ENCODE results near the gene SLC25A21. TPM values are rescaled to one million over a fixed set of nuclear protein-coding genes. Genes with fewer than 3 reads are reported as not detected.

The SLC25A21 gene
- total and polyA plus RNA-seq, 2 of the 13 experiments (the other 11 are each of a cell fraction or from before 2014, with no cell fraction given) = 1.9 to 2.9 TPM

DNA sequence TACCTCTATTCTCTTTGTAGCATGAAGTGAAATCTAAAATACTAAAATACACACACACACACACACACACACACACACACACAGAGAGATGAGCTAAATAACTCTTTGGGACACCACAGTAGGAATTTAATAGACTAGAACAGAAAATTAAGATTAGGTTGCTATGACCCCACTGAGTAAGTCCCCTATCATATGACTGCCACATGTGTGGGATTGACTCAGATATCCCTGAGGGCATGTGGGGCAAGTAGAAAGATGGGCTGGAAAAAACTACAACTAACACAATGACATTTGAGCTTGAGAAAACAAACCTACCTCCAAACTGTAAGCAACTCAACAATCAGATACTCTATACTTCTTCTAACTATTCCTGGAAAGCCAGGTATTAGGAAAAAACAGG is 27.0 kb downstream of the SLC25A21 start:
- H3K27ac ChIP-seq (ENCODE audit: extremely low read length, insufficient read depth, low read length) = no peak overlapping the region
- no peaks in the 10 kb centered on the region for H3K9me3 ChIP-seq (ENCODE audit: low read length)
- no peaks in the 10 kb centered on the region for H4K20me1 ChIP-seq (ENCODE audit: insufficient read depth, low read length)
- no peak overlapping the region for H3K4me3 ChIP-seq (replicated peaks in 1 of 3; ENCODE audit: insufficient read depth in 1 of 3, low read depth in 2 of 3, low read length in 3 of 3)
- in situ Hi-C loops (cut with HindIII; ENCODE audit: extremely low pct_ligation_motif_present, low pct_unique_long_range_greater_than_20kb) = no loop called here
- H3K4me1 ChIP-seq (ENCODE audit: insufficient read depth, low read length) = no peaks in the 10 kb centered on the region
- H2AFZ ChIP-seq (ENCODE audit: low read length) = no peak overlapping the region
- no peaks in the 10 kb centered on the region for H3K36me3 ChIP-seq (replicated peaks in 1 of 2; ENCODE audit: control insufficient read depth in 1 of 2, insufficient read depth in 2 of 2, low read length in 2 of 2)
- ATAC-seq (no peak), FAIRE-seq (no peak), DNase-seq (ENCODE audit: low spot score) (no peak)
- TF ChIP-seq PHB2 (IDR thresholded peaks at IDR 0.05; ENCODE audit: partially characterized antibody) = no peak
- no peak for TF ChIP-seq DR1 (CRISPR knock-in tag; IDR thresholded peaks at IDR 0.05)
- TF ChIP-seq ZNF569 (CRISPR knock-in tag; IDR thresholded peaks at IDR 0.05; ENCODE audit: borderline replicate concordance) = no peak
- TF ChIP-seq AHDC1 (CRISPR knock-in tag; IDR thresholded peaks at IDR 0.05; ENCODE audit: borderline replicate concordance) = no peak
- TF ChIP-seq YY1 (IDR thresholded peaks at IDR 0.05; ENCODE audit: insufficient read depth, insufficient replicate concordance, low read depth, low read length) = no peak
- no peak for TF ChIP-seq HNRNPUL1 (IDR thresholded peaks at IDR 0.05; ENCODE audit: low read depth, low read length)
- no peak for TF ChIP-seq ZNF577 (CRISPR knock-in tag; IDR thresholded peaks at IDR 0.05; ENCODE audit: borderline replicate concordance, low read depth)
- no peak for TF ChIP-seq MTA3 (CRISPR knock-in tag; IDR thresholded peaks at IDR 0.05)
- no peak for TF ChIP-seq ELF1 (CRISPR knock-in tag; IDR thresholded peaks at IDR 0.05)
- no peak for TF ChIP-seq SRSF1 (optimal IDR thresholded peaks at IDR 0.05; ENCODE audit: low read depth, low read length)
- TF ChIP-seq GABPA (IDR thresholded peaks at IDR 0.05; ENCODE audit: low read depth, low read length) = no peak
- no peak for TF ChIP-seq GABPA (CRISPR knock-in tag; IDR thresholded peaks at IDR 0.05; ENCODE audit: low read depth)
- no peak for TF ChIP-seq TOPORS (CRISPR knock-in tag; IDR thresholded peaks at IDR 0.05)
- ChIA-PET POLR2A (no interaction called here), CTCF (ENCODE audit: low intra/inter-chr PET ratio, low total read pairs) (no interaction called here)
- BruUV-seq (replicated peaks) = no TSS peak
- H3K4me2 ChIP-seq (ENCODE audit: low read depth, low read length) = no peak overlapping the region
- intact Hi-C loops (cut with micrococcal nuclease; ENCODE audit: unreplicated experiment) = no loop called here
- no peaks in the 10 kb centered on the region for H3K27me3 ChIP-seq (ENCODE audit: control insufficient read depth in 1 of 2, insufficient read depth in 2 of 2, low read length in 2 of 2)
- H3K79me2 ChIP-seq (ENCODE audit: insufficient read depth, low read length) = no peaks in the 10 kb centered on the region
- H3K9ac ChIP-seq (ENCODE audit: insufficient read depth, low read depth, low read length) = no peak overlapping the region
